K562 (cell line): Measurements from ENCODE around the gene AHR. TPM values are rescaled to one million over a fixed set of nuclear protein-coding genes. Genes with fewer than 3 reads are reported as not detected.

ENCODE experiments used
- ATAC-seq: fragments of 200-7000 bp; cut with Tn5 transposase; 3 replicates; pipeline ENCODE4 v1.9.1; 2020; ENCODE audit warnings: moderate library complexity
- BruUV-seq: library from RNA; stranded (reverse); fragments of 400-500 nt; replicated peaks from 2 replicates; lab custom pipeline; 2021; lab: Mats Ljungman, UMichigan
- CTCF ChIA-PET: fragments of 300-600 bp; formaldehyde crosslinking; extraction: SDS; loops from one replicate; lab custom pipeline; 2021; ENCODE audit warnings: low intra/inter-chr PET ratio; lab: Yijun Ruan, JAX
- POLR2A ChIA-PET: fragments of 300-600, 350-650 bp; sonication (Branson Sonifier 250); formaldehyde crosslinking; extraction: SDS; loops from one replicate; lab custom pipeline; 2021; ENCODE audit warnings: antibody characterized with exemption, inconsistent platforms; lab: Yijun Ruan, JAX
- DNase-seq, 4 experiments: peaks; one replicate each; pipeline versions ENCODE4 v3.0.0 to v3.0.0-alpha.2; 2011 to 2018; ENCODE audit warnings: low spot score in 3 of 4, mixed read lengths in 3 of 4; ENCODE audit errors: extremely low read depth in 1 of 4
- FAIRE-seq: peaks from 2 replicates; lab custom pipeline; 2011; peaks lifted over from hg19 to GRCh38; lab: Jason Lieb, UNC
- H2AFZ ChIP-seq: 2 replicates; pipeline ENCODE4 v1.6.0; 2011; ENCODE audit warnings: low read depth, low read length, control low read depth, inconsistent platforms
- H3K27ac ChIP-seq: fragments of 200-600 bp; 3 replicates; pipeline ENCODE4 v1.8.0; 2011; ENCODE audit warnings: low read depth, mild to moderate bottlenecking, control low read depth, inconsistent platforms, low read length, moderate library complexity, mixed read lengths; ENCODE audit errors: extremely low read depth
- H3K27me3 ChIP-seq, 2 experiments: fragments of 300-600 bp in 1 of 2; 2 replicates in 1 of 2; 3 replicates in 1 of 2; pipeline versions ENCODE4 v1.6.0 to v1.8.0; 2011; ENCODE audit warnings: inconsistent platforms in 2 of 2, low read length in 2 of 2, mild to moderate bottlenecking in 1 of 2, mixed read lengths in 1 of 2, moderate library complexity in 1 of 2; ENCODE audit not compliant: control insufficient read depth in 2 of 2, insufficient read depth in 2 of 2
- H3K36me3 ChIP-seq: fragments of 300-600 bp; 3 replicates; pipeline ENCODE4 v1.8.0; 2011; ENCODE audit warnings: mild to moderate bottlenecking, low read length, inconsistent platforms; ENCODE audit not compliant: control insufficient read depth, insufficient read depth
- H3K4me1 ChIP-seq, 2 experiments: fragments of 200-600 bp in 1 of 2; replicated peaks in 1 of 2; 2 replicates in 1 of 2; 3 replicates in 1 of 2; pipeline versions ENCODE4 v1.5.1 to v1.8.0; 2011; ENCODE audit warnings: inconsistent platforms in 2 of 2, low read length in 2 of 2, mild to moderate bottlenecking in 1 of 2, mixed read lengths in 1 of 2, moderate library complexity in 1 of 2; ENCODE audit not compliant: control insufficient read depth in 2 of 2, insufficient read depth in 2 of 2
- H3K4me2 ChIP-seq: 2 replicates; pipeline ENCODE4 v1.6.1; 2011; ENCODE audit warnings: low read length, control low read depth, inconsistent platforms, mixed read lengths; ENCODE audit not compliant: insufficient read depth
- H3K4me3 ChIP-seq: fragments of 200-600 bp; sonication (generic), shearing (Covaris generic); 2 replicates; pipeline ENCODE4 v1.5.1; 2016; ENCODE audit warnings: control low read depth, inconsistent platforms
- H3K79me2 ChIP-seq: fragments of 200-600 bp; 3 replicates; pipeline ENCODE4 v1.8.0; 2011; ENCODE audit warnings: low read length, inconsistent platforms; ENCODE audit not compliant: control insufficient read depth, insufficient read depth
- H3K9ac ChIP-seq, 2 experiments: 2 replicates each; pipeline versions ENCODE4 v1.6.0 to v1.6.1; 2011; ENCODE audit warnings: low read depth in 2 of 2, low read length in 2 of 2, control low read depth in 1 of 2, inconsistent platforms in 1 of 2, mild to moderate bottlenecking in 1 of 2, mixed read lengths in 1 of 2; ENCODE audit not compliant: insufficient read depth in 1 of 2
- H3K9me1 ChIP-seq: one replicate; pipeline ENCODE4 v1.6.0; 2011; ENCODE audit warnings: inconsistent platforms, mild to moderate bottlenecking, low read length, moderate library complexity; ENCODE audit not compliant: control insufficient read depth, insufficient read depth
- H3K9me3 ChIP-seq: replicated peaks from 2 replicates; pipeline ENCODE4 v1.5.1; 2011; ENCODE audit warnings: low read depth, low read length, inconsistent platforms; ENCODE audit not compliant: control insufficient read depth, insufficient read depth
- H4K20me1 ChIP-seq: replicated peaks from 2 replicates; pipeline ENCODE4 v1.6.1; 2011; ENCODE audit warnings: low read length, inconsistent platforms, mixed read lengths; ENCODE audit not compliant: control insufficient read depth, insufficient read depth
- COPS2 ChIP-seq: fragments of 450-650 bp; conservative IDR thresholded peaks from 2 replicates; pipeline ENCODE4 v1.6.1; 2016; ENCODE audit warnings: mild to moderate bottlenecking, moderate library complexity
- E2F6 ChIP-seq, 2 experiments: IDR thresholded peaks; 2 replicates each; pipeline ENCODE4 v1.6.1; 2011; ENCODE audit warnings: borderline replicate concordance in 1 of 2, control low read depth in 1 of 2, low read depth in 1 of 2, low read length in 1 of 2, mild to moderate bottlenecking in 1 of 2, mixed read lengths in 1 of 2, moderate library complexity in 1 of 2; ENCODE audit not compliant: insufficient read depth in 1 of 2, insufficient read length in 1 of 2, poor library complexity in 1 of 2, severe bottlenecking in 1 of 2; ENCODE audit errors: extremely low read depth in 1 of 2
- ETV6 ChIP-seq, 3 experiments: fragments of 150-350 bp in 1 of 3; sonication (generic) in 1 of 3; formaldehyde crosslinking in 1 of 3; IDR thresholded peaks; 2 replicates each; pipeline versions ENCODE4 v1.6.1 to v1.8.0; 2014 to 2022; ENCODE audit warnings: borderline replicate concordance in 2 of 3, low read depth in 2 of 3, antibody characterized with exemption in 1 of 3, low read length in 1 of 3, mild to moderate bottlenecking in 1 of 3, missing genetic modification reagents in 1 of 3
- HIVEP1 ChIP-seq: fragments of 250-450 bp; sonication (Bioruptor Pico); IDR thresholded peaks from 2 replicates; pipeline ENCODE4 v1.4.0; 2020; ENCODE audit warnings: mild to moderate bottlenecking
- HMGXB4 ChIP-seq: sonication (generic); formaldehyde crosslinking; IDR thresholded peaks from 2 replicates; pipeline ENCODE4 v1.8.1; 2023; ENCODE audit warnings: mild to moderate bottlenecking, missing genetic modification reagents
- MYC ChIP-seq, 2 experiments: fragments of 250-450 bp in 1 of 2; sonication (Bioruptor Pico) in 1 of 2; IDR thresholded peaks; 2 replicates each; pipeline versions ENCODE4 v1.5.1 to v1.6.1; 2012 to 2021; ENCODE audit warnings: low read depth in 2 of 2, borderline replicate concordance in 1 of 2, improper control_type of control experiment in 1 of 2, low read length in 1 of 2, mild to moderate bottlenecking in 1 of 2, moderate library complexity in 1 of 2
- RFX5 ChIP-seq: IDR thresholded peaks from 2 replicates; pipeline ENCODE4 v1.6.1; 2011; ENCODE audit warnings: low read depth, mild to moderate bottlenecking, improper control_type of control experiment, low read length
- XRCC4 ChIP-seq: IDR thresholded peaks from one replicate; pipeline ENCODE4 v1.6.1; 2011; ENCODE audit not compliant: insufficient read depth, insufficient read length; ENCODE audit errors: extremely low read depth
- ZFP36 ChIP-seq: fragments of 150-350 bp; IDR thresholded peaks from 2 replicates; pipeline ENCODE4 v1.6.1; 2018; ENCODE audit warnings: low read length, low read depth; ENCODE audit not compliant: partially characterized antibody
- ZMIZ1 ChIP-seq, 2 experiments: fragments of 150-350 bp in 1 of 2; IDR thresholded peaks; 2 replicates each; pipeline ENCODE4 v1.6.1; 2012 to 2016; ENCODE audit warnings: low read depth in 2 of 2, low read length in 2 of 2, mild to moderate bottlenecking in 1 of 2, moderate library complexity in 1 of 2
- ZNF133 ChIP-seq: fragments of 250-450 bp; sonication (Bioruptor Pico); IDR thresholded peaks from 2 replicates; pipeline ENCODE4 v1.4.0; 2020; ENCODE audit warnings: mild to moderate bottlenecking
- ZNF277 ChIP-seq: fragments of 250-450 bp; sonication (Bioruptor Pico); IDR thresholded peaks from 2 replicates; pipeline ENCODE4 v1.8.0; 2022; ENCODE audit warnings: inconsistent platforms, mild to moderate bottlenecking, moderate library complexity, borderline replicate concordance
- ZNF431 ChIP-seq: sonication (generic); formaldehyde crosslinking; IDR thresholded peaks from 2 replicates; pipeline ENCODE4 v1.8.0; 2022; ENCODE audit warnings: mild to moderate bottlenecking, missing genetic modification reagents
- WGBS: fragments of 100-300 bp; shearing (Covaris generic); methylation state at CpG from one replicate; pipeline ENCODE4 v1.1.6; 2016; ENCODE audit warnings: low coverage, mixed read lengths; ENCODE audit not compliant: insufficient coverage; ENCODE audit errors: missing lambda C conversion rate; 5-methylcytosine and 5-hydroxymethylcytosine counted together
- in situ Hi-C: fragments of 300-500 bp; cut with MboI; formaldehyde crosslinking; loops from 4 replicates; pipeline ENCODE4 v1.15.0; 2018; ENCODE audit warnings: inconsistent platforms, mixed read lengths
- intact Hi-C: fragments of 100-400 bp; cut with micrococcal nuclease; formaldehyde crosslinking; loops from 2 replicates; pipeline ENCODE4 v1.14.2; 2022
- polyA plus RNA-seq, 8 experiments: library from polyadenylated mRNA; depleted of rRNA in 4 of 8; stranded (reverse) in 5 of 8; unstranded in 3 of 8; fragments of >200 nt; fragmentation: Nextera tagmentation in 2 of 8; fragmentation: Illumina TruSeq in 1 of 8; extraction: Ambion mirVana in 2 of 8; extraction: Trizol in 1 of 8; gene quantifications; 2 replicates each; pipeline versions ENCODE4 v1.2.1 to v1.2.3, GENCODE V29; 2011 to 2014; ENCODE audit warnings: inconsistent platforms in 1 of 8, missing spikeins in 1 of 8
- total RNA-seq, 7 experiments: library from RNA; depleted of rRNA in 6 of 7; stranded (reverse); fragments of >200 nt in 6 of 7; fragmentation: Illumina TruSeq in 2 of 7; extraction: Trizol in 2 of 7; gene quantifications; 2 replicates each; pipeline versions ENCODE4 v1.2.1 to v1.2.3, GENCODE V29; 2011 to 2021; ENCODE audit warnings: low replicate concordance in 1 of 7

Gene AHR
- total and polyA plus RNA-seq, 9 of the 15 experiments (the other 6 are each of a cell fraction or from before 2014, with no cell fraction given): 0.16 TPM; not detected in 8

GRCh38 chr7:17300012-17300411 lies 1.6 kb downstream of the AHR start:
- H3K79me2 ChIP-seq: no peaks in the 10 kb centered on the region
- H2AFZ ChIP-seq: no peak overlapping the region
- H3K27ac ChIP-seq: no peak overlapping the region
- no peaks in the 10 kb centered on the region for H3K9me3 ChIP-seq
- H3K9ac ChIP-seq: no peak overlapping the region
- POLR2A ChIA-PET: no interaction called here
- CTCF ChIA-PET: no interaction called here
- no peaks in the 10 kb centered on the region for H3K36me3 ChIP-seq
- no peaks in the 10 kb centered on the region for H3K4me1 ChIP-seq
- no peak for ATAC-seq
- no peak for DNase-seq
- FAIRE-seq: no peak
- in situ Hi-C loops (no loop called here), intact Hi-C loops (loop anchor here (5.0 kb wide), 1 partner anchor 313 kb away; no protein-coding TSS in a partner anchor)
- H4K20me1 ChIP-seq: no peaks in the 10 kb centered on the region
- WGBS: 21% methylated on average over 5 of the region's 5 CpGs
- no peaks in the 10 kb centered on the region for H3K9me1 ChIP-seq
- BruUV-seq: no TSS peak
- H3K27me3 ChIP-seq: no peaks in the 10 kb centered on the region
- H3K4me3 ChIP-seq: no peak overlapping the region
- H3K4me2 ChIP-seq: no peak overlapping the region
- TF ChIP-seq MYC (IDR thresholded peaks at IDR 0.05; ENCODE audit: low read depth, low read length) (no peak), MYC (CRISPR knock-in tag; IDR thresholded peaks at IDR 0.05; ENCODE audit: borderline replicate concordance, low read depth) (no peak), ETV6 (IDR thresholded peaks at IDR 0.05; ENCODE audit: borderline replicate concordance in 1 of 2, low read depth in 2 of 2, low read length in 1 of 2) (no peak), ETV6 (CRISPR knock-in tag; IDR thresholded peaks at IDR 0.05; ENCODE audit: borderline replicate concordance) (no peak), HMGXB4 (CRISPR knock-in tag) (no peak), ZNF133 (CRISPR knock-in tag) (no peak), RFX5 (no peak), ZNF277 (CRISPR knock-in tag) (no peak), HIVEP1 (CRISPR knock-in tag) (no peak), COPS2 (no peak), XRCC4 (no peak), ZFP36 (no peak), E2F6 (IDR thresholded peaks at IDR 0.05; ENCODE audit: borderline replicate concordance in 1 of 2, extremely low read depth in 1 of 2, insufficient read depth in 1 of 2, insufficient read length in 1 of 2, low read depth in 1 of 2, low read length in 1 of 2, poor library complexity in 1 of 2, severe bottlenecking in 1 of 2) (no peak), ZNF431 (no peak), ZMIZ1 (IDR thresholded peaks at IDR 0.05; ENCODE audit: low read depth in 2 of 2, low read length in 2 of 2) (no peak)
